ENCODE results near the gene PDGFRB. TPM values are rescaled to one million over a fixed set of nuclear protein-coding genes. Genes with fewer than 3 reads are reported as not detected.

The PDGFRB gene
- polyA plus RNA-seq, 1 donor from 2014 or later = 0.45 TPM

- peaks cover 13% of the 10 kb centered on the region for H3K27me3 Mint-ChIP-seq
- H3K36me3 Mint-ChIP-seq = no peaks in the 10 kb centered on the region
- H3K4me3 Mint-ChIP-seq = no peak overlapping the region
- peaks cover 3 to 10% (median 10%) of the 10 kb centered on the region in 3 donors for H3K4me1 Mint-ChIP-seq
- H3K27ac Mint-ChIP-seq = no peak overlapping the region
- H3K9me3 Mint-ChIP-seq = no peaks in the 10 kb centered on the region
These were observed 7.4 kb upstream of the PDGFRB start for GRCh38 chr5:150163035-150163434.

GRCh38 chr5:150162142-150162513 lies 6.5 kb upstream of the PDGFRB start:
- Mint-ChIP-seq H3K4me1 (peaks cover 3 to 13% (median 10%) of the 10 kb centered on the region in 3 donors), H3K27ac (no peak overlapping the region), H3K27me3 (peaks cover 8% of the 10 kb centered on the region), H3K36me3 (no peaks in the 10 kb centered on the region), H3K4me3 (no peak overlapping the region), H3K9me3 (no peaks in the 10 kb centered on the region)

GRCh38 chr5:150161242-150162141 lies 5.8 kb upstream of the PDGFRB start:
- Mint-ChIP-seq H3K27ac (no peak overlapping the region), H3K4me1 (peaks cover 3 to 15% (median 10%) of the 10 kb centered on the region in 3 donors), H3K9me3 (no peaks in the 10 kb centered on the region), H3K36me3 (no peaks in the 10 kb centered on the region), H3K27me3 (peaks cover 8% of the 10 kb centered on the region), H3K4me3 (peak overlapping the region in 2 of 4 donors; percentile 41 to 73)

- peaks cover 2% of the 10 kb centered on the region for H3K36me3 Mint-ChIP-seq
- peaks cover 3 to 21% (median 14%) of the 10 kb centered on the region in 3 donors for H3K4me1 Mint-ChIP-seq
- H3K9me3 Mint-ChIP-seq = no peaks in the 10 kb centered on the region
- no peak overlapping the region for H3K27ac Mint-ChIP-seq
- H3K27me3 Mint-ChIP-seq = peaks cover 6% of the 10 kb centered on the region
- H3K4me3 Mint-ChIP-seq = peak overlapping the region in 1 of 4 donors; percentile 67
These were observed 4.9 kb upstream of the PDGFRB start for GRCh38 chr5:150160448-150161081.

GRCh38 chr5:150159741-150160179 lies 4.1 kb upstream of the PDGFRB start:
- H3K27me3 Mint-ChIP-seq = peaks cover 5% of the 10 kb centered on the region
- H3K36me3 Mint-ChIP-seq = peaks cover 2% of the 10 kb centered on the region
- H3K4me1 Mint-ChIP-seq = peaks cover 3 to 27% (median 16%) of the 10 kb centered on the region in 3 donors
- peak overlapping the region in 1 of 4 donors; percentile 5 for H3K4me3 Mint-ChIP-seq
- H3K27ac Mint-ChIP-seq = no peak overlapping the region
- H3K9me3 Mint-ChIP-seq = no peaks in the 10 kb centered on the region

GRCh38 chr5:150159031-150159430 lies 3.4 kb upstream of the PDGFRB start:
- Mint-ChIP-seq H3K36me3 (peaks cover 2% of the 10 kb centered on the region), H3K9me3 (no peaks in the 10 kb centered on the region), H3K4me3 (no peak overlapping the region), H3K27me3 (peaks cover 5% of the 10 kb centered on the region), H3K4me1 (peaks cover 7 to 33% (median 20%) of the 10 kb centered on the region in 3 donors), H3K27ac (no peak overlapping the region)

GRCh38 chr5:150158170-150158949 lies 2.7 kb upstream of the PDGFRB start:
- H3K36me3 Mint-ChIP-seq = peaks cover 2% of the 10 kb centered on the region
- H3K4me3 Mint-ChIP-seq = no peak overlapping the region
- H3K27ac Mint-ChIP-seq = peak overlapping the region in 1 of 3 donors; percentile 80
- peaks cover 7 to 35% (median 19%) of the 10 kb centered on the region in 3 donors for H3K4me1 Mint-ChIP-seq
- H3K27me3 Mint-ChIP-seq = peaks cover 5% of the 10 kb centered on the region
- H3K9me3 Mint-ChIP-seq = no peaks in the 10 kb centered on the region

- Mint-ChIP-seq H3K4me1 (peaks cover 4 to 33% (median 18%) of the 10 kb centered on the region in 3 donors), H3K36me3 (peaks cover 2% of the 10 kb centered on the region), H3K9me3 (no peaks in the 10 kb centered on the region), H3K4me3 (peak overlapping the region; percentile 12 to 41 (median 28)), H3K27me3 (peaks cover 5% of the 10 kb centered on the region), H3K27ac (peak overlapping the region in 1 of 3 donors; percentile 41)
These were observed 1.5 kb upstream of the PDGFRB start for GRCh38 chr5:150157168-150157567.

GRCh38 chr5:150156540-150156939 lies 895 bp upstream of the PDGFRB start:
- H3K9me3 Mint-ChIP-seq = no peaks in the 10 kb centered on the region
- peaks cover 4 to 31% (median 17%) of the 10 kb centered on the region in 3 donors for H3K4me1 Mint-ChIP-seq
- H3K27me3 Mint-ChIP-seq = peaks cover 5% of the 10 kb centered on the region
- peak overlapping the region in 1 of 3 donors; percentile 36 for H3K27ac Mint-ChIP-seq
- H3K4me3 Mint-ChIP-seq = peak overlapping the region; percentile 71 to 97 (median 88)
- H3K36me3 Mint-ChIP-seq = peaks cover 2% of the 10 kb centered on the region

GRCh38 chr5:150156027-150156368 lies 353 bp upstream of the PDGFRB start:
- Mint-ChIP-seq H3K27me3 (peaks cover 5% of the 10 kb centered on the region), H3K9me3 (no peaks in the 10 kb centered on the region), H3K4me1 (peaks cover 4 to 29% (median 16%) of the 10 kb centered on the region in 3 donors), H3K36me3 (peaks cover 2% of the 10 kb centered on the region), H3K4me3 (peak overlapping the region; percentile 71 to 97 (median 88)), H3K27ac (peak overlapping the region in 1 of 3 donors; percentile 36)

- Mint-ChIP-seq H3K4me1 (peaks cover 4 to 27% (median 12%) of the 10 kb centered on the region in 3 donors), H3K27ac (peak overlapping the region in 1 of 3 donors; percentile 13), H3K36me3 (peaks cover 2% of the 10 kb centered on the region), H3K9me3 (no peaks in the 10 kb centered on the region), H3K27me3 (peaks cover 5% of the 10 kb centered on the region), H3K4me3 (peak overlapping the region; percentile 13 to 89 (median 80))
These were observed 972 bp downstream of the PDGFRB start for GRCh38 chr5:150154618-150155128.

GRCh38 chr5:150153957-150154617 lies 1.6 kb downstream of the PDGFRB start:
- Mint-ChIP-seq H3K27me3 (peaks cover 5% of the 10 kb centered on the region), H3K9me3 (no peaks in the 10 kb centered on the region), H3K4me1 (peaks cover 4 to 27% (median 12%) of the 10 kb centered on the region in 3 donors), H3K36me3 (peaks cover 2% of the 10 kb centered on the region), H3K4me3 (peak overlapping the region; percentile 13 to 89 (median 80)), H3K27ac (peak overlapping the region in 2 of 3 donors; percentile 13 to 60)

GRCh38 chr5:150153483-150153882 lies 2.2 kb downstream of the PDGFRB start:
- Mint-ChIP-seq H3K27ac (peak overlapping the region in 1 of 3 donors; percentile 60), H3K27me3 (peaks cover 5% of the 10 kb centered on the region), H3K4me1 (peaks cover 4 to 25% (median 12%) of the 10 kb centered on the region in 3 donors), H3K36me3 (peaks cover 2% of the 10 kb centered on the region), H3K4me3 (no peak overlapping the region), H3K9me3 (no peaks in the 10 kb centered on the region)
